ENCODE data around the gene CCDC50.

The CCDC50 gene

GRCh38 chr3:191343913-191344312 lies 14.7 kb downstream of the CCDC50 start:
- TF ChIP-seq CTCF (conservative IDR thresholded peaks at IDR 0.05; ENCODE audit: low read length) = no peak
- DNase-seq (ENCODE audit: low read depth) = no peak
- no peak overlapping the region for H3K4me3 ChIP-seq (ENCODE audit: low read length)

- no peak for TF ChIP-seq CTCF (conservative IDR thresholded peaks at IDR 0.05; ENCODE audit: low read length)
- no peak for DNase-seq (ENCODE audit: low read depth)
- H3K4me3 ChIP-seq (ENCODE audit: low read length) = no peak overlapping the region
These were observed 16.1 kb downstream of the CCDC50 start for GRCh38 chr3:191345334-191345733.

GRCh38 chr3:191347228-191347627 lies 18.0 kb downstream of the CCDC50 start:
- H3K4me3 ChIP-seq (ENCODE audit: low read length) = no peak overlapping the region
- TF ChIP-seq CTCF (conservative IDR thresholded peaks at IDR 0.05; ENCODE audit: low read length) = no peak
- no peak for DNase-seq (ENCODE audit: low read depth)

- DNase-seq (ENCODE audit: low read depth) = no peak
- no peak overlapping the region for H3K4me3 ChIP-seq (ENCODE audit: low read length)
- no peak for TF ChIP-seq CTCF (conservative IDR thresholded peaks at IDR 0.05; ENCODE audit: low read length)
These were observed 18.9 kb downstream of the CCDC50 start for GRCh38 chr3:191348098-191348497.

GRCh38 chr3:191350396-191351090 lies 21.3 kb downstream of the CCDC50 start:
- DNase-seq (ENCODE audit: low read depth) = no peak
- no peak for TF ChIP-seq CTCF (conservative IDR thresholded peaks at IDR 0.05; ENCODE audit: low read length)
- no peak overlapping the region for H3K4me3 ChIP-seq (ENCODE audit: low read length)

- no peak for DNase-seq (ENCODE audit: low read depth)
- no peak overlapping the region for H3K4me3 ChIP-seq (ENCODE audit: low read length)
- no peak for TF ChIP-seq CTCF (conservative IDR thresholded peaks at IDR 0.05; ENCODE audit: low read length)
These were observed 22.8 kb downstream of the CCDC50 start for GRCh38 chr3:191352014-191352413.

- no peak overlapping the region for H3K4me3 ChIP-seq (ENCODE audit: low read length)
- no peak for DNase-seq (ENCODE audit: low read depth)
- TF ChIP-seq CTCF (conservative IDR thresholded peaks at IDR 0.05; ENCODE audit: low read length) = no peak
These were observed 24.0 kb downstream of the CCDC50 start for GRCh38 chr3:191353022-191353777.
